Epithelial cell of proximal tubule (primary cell): ENCODE data around the gene GPR15LG. TPM values are rescaled to one million over a fixed set of nuclear protein-coding genes. Genes with fewer than 3 reads are reported as not detected.

ENCODE experiments used
- DNase-seq: peaks from one replicate; pipeline ENCODE4 v3.0.0-alpha.2; 2011; ENCODE audit warnings: low read depth
- H3K4me3 ChIP-seq: 2 replicates; pipeline ENCODE4 v1.5.1; 2011; ENCODE audit warnings: low read depth, mild to moderate bottlenecking, low read length
- CTCF ChIP-seq: conservative IDR thresholded peaks from 2 replicates; pipeline ENCODE4 v1.5.1; 2012; ENCODE audit warnings: low read depth, mild to moderate bottlenecking, low read length
- total RNA-seq: library from RNA; depleted of rRNA; stranded (reverse); fragments of >200 nt; gene quantifications from 2 replicates; pipeline ENCODE4 v1.2.3, GENCODE V29; 2015

GPR15LG gene
- total RNA-seq, 1 donor from 2014 or later: not detected

- TF ChIP-seq CTCF: no peak
- DNase-seq: no peak
- no peak overlapping the region for H3K4me3 ChIP-seq
Measured at GRCh38 chr10:84205853-84206525, 32.4 kb downstream of the GPR15LG start.

- no peak for TF ChIP-seq CTCF
- DNase-seq: no peak
- H3K4me3 ChIP-seq: no peak overlapping the region
Measured at GRCh38 chr10:84208023-84208422, 34.4 kb downstream of the GPR15LG start.

GRCh38 chr10:84211566-84211965 lies 38.0 kb downstream of the GPR15LG start:
- TF ChIP-seq CTCF: no peak
- H3K4me3 ChIP-seq: no peak overlapping the region
- DNase-seq: no peak

GRCh38 chr10:84212014-84212413 lies 38.4 kb downstream of the GPR15LG start:
- H3K4me3 ChIP-seq: no peak overlapping the region
- TF ChIP-seq CTCF: no peak
- no peak for DNase-seq

- TF ChIP-seq CTCF: no peak
- H3K4me3 ChIP-seq: no peak overlapping the region
- no peak for DNase-seq
Measured at GRCh38 chr10:84213076-84213475, 39.5 kb downstream of the GPR15LG start.

GRCh38 chr10:84214046-84214572 lies 40.5 kb downstream of the GPR15LG start:
- no peak for DNase-seq
- no peak overlapping the region for H3K4me3 ChIP-seq
- no peak for TF ChIP-seq CTCF
